GM19328 (cell line): Measurements from ENCODE around the gene SECISBP2.
A peak's percentile ranks its signal among the peaks of the same experiment; 100 is the strongest.
"Not testable (repeated sequence)": the region's sequence is repeated elsewhere in the genome, so short reads cannot be mapped to it uniquely, and the experiment has no call there.

Experiments used
- ATAC-seq: cut with Tn5 transposase; IDR thresholded peaks from one replicate; pipeline ENCODE4 v1.9.1; 2021; ENCODE audit warnings: mild to moderate bottlenecking, moderate library complexity; ENCODE audit not compliant: unreplicated experiment

Gene SECISBP2

GRCh38 chr9:89309166-89309565 is 9.1 kb upstream of the SECISBP2 start:
- no peak for ATAC-seq

GRCh38 chr9:89309608-89310474 is 8.5 kb upstream of the SECISBP2 start:
- ATAC-seq = no peak

GRCh38 chr9:89310475-89311345 is 7.6 kb upstream of the SECISBP2 start, which contains the start of gene CKS2:
Gene CKS2, plus strand, starts transcription at chr9:89311195. Its CDS starts 98 bp downstream, at chr9:89311293.
- peak; percentile 89 for ATAC-seq

DNA sequence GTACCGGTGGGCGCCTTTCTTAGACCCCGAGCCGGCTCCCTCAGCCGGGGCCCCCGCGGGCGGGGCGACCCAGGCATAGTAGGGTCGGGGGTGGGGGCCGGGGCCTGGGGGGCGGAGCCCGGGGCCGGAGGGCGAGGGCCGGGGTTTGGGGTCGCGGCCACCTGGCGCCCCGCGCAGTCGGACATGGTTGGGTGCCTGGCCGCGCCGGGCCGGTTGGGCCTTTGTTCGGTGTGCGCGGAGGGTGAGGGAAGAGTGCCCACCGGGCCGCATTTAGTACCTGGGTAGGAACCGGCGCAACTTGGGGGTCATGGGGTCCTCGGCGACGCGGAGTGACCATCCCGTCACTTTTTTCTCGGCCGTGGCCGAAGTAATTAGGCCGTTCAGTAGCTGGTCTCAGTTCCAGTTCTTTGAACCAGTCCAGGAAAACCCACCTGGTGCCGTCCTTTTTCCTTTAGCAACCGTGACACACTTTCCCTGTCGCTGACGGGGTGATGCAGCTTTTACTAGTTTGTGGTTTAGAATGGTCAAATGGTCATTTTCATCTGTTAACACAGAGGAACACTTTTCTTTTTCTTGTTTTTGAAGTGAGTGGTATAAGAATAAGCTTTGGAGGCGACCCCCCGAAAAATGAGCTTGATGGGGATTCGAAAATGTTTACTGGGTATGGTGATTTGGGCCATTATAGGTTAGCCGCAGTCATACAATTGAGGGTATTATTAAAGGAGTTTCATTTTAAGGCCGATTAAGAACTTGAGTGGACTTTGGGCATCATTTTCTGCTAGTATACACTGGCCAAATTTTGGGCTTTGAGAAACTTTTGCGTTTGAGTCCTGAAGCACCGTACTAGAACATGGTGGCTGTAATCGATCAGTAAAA is 6.7 kb upstream of the SECISBP2 start:
- ATAC-seq = no peak

- no peak for ATAC-seq
These were observed 6.1 kb upstream of the SECISBP2 start for GRCh38 chr9:89312222-89312571.

GRCh38 chr9:89313842-89314241 is 4.5 kb upstream of the SECISBP2 start:
- no peak for ATAC-seq

GRCh38 chr9:89314955-89315354 is 3.3 kb upstream of the SECISBP2 start:
- no peak for ATAC-seq

DNA sequence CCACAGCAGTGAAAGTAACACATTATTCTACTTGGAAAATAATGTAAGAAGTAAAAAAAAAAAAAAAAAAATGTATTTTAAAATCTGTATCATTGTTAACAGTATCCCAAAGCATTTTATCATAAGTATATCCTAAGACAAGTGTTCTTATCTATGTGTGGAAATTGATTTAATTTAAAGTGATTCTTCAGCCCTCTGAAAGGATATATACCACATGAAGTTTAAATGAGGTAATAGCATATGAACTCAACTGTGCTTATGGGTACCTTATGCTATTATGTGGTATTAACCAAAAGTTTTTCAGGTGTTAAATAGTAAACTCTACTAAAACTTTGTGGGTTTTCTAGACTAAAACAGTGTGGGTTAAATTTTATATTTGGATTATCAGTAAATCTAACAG is 2.8 kb upstream of the SECISBP2 start:
- no peak for ATAC-seq

GRCh38 chr9:89317282-89317681 is 1.0 kb upstream of the SECISBP2 start:
- no peak for ATAC-seq

DNA sequence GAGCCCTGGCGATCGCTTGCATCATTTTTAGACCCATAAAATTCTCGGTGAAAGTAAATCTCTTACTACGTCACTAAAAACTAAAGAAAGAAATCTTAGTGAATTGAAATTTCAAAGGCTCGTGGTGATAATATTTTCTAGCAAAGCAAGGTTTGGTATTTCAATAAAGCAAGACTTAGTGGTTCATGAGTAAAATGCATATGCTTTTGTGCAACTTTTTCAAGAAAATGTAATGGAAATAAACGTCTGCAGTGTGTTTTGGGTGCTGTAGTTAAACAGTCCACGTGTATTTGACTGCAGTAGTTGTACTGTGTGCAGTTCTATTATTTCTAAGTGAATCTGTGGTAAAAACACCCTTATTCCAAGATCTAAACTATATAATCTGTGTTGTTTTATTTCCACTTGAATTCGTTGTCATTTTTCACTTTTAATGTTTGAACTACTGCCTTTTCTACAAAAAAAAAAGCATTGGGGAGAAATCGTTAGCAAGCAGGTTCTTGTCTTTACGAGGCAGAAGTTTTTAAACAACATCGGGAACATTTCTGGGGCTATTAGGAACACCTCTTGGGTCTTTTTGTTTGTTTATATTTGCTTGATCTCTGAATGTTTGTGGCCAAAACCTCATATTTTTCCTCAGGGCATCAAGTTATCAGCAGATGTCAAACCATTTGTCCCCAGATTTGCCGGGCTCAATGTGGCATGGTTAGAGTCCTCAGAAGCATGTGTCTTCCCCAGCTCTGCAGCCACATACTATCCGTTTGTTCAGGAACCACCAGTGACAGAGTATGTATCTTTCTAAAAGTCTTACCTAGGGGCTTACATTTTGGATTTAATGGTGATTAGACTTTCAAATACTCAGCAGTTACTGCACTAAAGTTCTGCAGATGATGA is 960 bp downstream of the SECISBP2 start:
- no peak for ATAC-seq

DNA sequence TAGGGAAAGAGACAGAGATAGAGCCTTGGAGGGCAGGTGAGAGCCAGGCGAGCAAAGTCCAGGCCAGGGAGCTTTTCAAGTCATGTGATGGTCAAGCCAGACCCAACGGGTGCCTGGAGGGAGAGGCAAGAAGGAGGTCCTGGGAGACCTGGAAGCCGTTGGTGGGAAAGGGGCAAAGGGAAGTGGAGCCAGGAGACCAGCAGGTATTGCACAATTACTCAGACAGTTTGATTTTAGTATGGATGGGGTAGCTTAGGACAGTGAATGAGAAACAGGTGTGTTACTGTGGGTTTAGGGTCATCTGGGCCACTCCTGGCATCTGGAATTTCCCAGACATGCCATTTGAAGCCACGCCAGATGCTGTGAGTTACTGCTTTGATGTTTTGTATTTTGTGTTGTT is 5.1 kb downstream of the SECISBP2 start:
- ATAC-seq = no peak

GRCh38 chr9:89325733-89326132 is 7.4 kb downstream of the SECISBP2 start:
- no peak for ATAC-seq

- no peak for ATAC-seq
These were observed 9.8 kb downstream of the SECISBP2 start for GRCh38 chr9:89328064-89328463.

GRCh38 chr9:89329917-89330316 is 11.6 kb downstream of the SECISBP2 start:
- no peak for ATAC-seq

DNA sequence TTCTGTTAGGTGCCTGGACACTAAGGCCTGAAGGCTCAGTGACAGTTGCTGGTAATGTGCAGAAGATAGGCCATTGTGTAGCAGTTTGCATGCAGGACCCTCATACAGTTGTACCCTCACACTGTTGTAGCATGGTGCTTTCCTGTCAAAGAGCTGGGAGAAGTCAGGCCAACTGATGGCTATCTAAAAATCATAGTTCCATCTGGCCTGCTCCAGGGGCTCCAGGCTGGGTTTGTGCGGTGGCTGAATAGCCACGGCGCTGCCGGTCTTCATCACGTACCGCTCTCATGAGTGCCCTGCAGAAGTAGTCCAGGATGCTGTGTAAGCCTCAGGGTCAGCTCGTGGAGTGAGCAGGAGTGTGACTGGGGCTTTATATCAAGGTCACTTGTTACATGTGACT is 12.2 kb downstream of the SECISBP2 start:
- no peak for ATAC-seq

DNA sequence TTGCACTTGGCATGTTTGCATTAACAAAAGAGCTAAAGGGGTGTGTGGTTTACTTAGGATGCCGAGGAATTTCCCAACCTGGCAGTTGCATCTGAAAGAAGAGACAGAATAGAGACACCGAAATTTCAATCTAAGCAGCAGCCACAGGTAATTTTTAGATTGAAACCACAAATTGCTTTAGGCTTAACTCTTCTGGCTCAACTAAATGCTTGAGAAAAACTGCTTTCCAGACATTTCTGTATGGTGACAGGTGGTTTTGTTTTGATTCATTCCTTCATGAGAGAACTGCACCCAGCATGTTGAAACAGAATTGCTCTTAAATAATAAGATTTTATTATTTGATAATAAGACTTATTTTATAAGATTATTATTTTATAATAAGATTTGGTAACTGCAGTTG is 21.5 kb downstream of the SECISBP2 start:
- ATAC-seq = no peak

- ATAC-seq = no peak
These were observed 22.0 kb downstream of the SECISBP2 start for GRCh38 chr9:89340332-89340731.

DNA sequence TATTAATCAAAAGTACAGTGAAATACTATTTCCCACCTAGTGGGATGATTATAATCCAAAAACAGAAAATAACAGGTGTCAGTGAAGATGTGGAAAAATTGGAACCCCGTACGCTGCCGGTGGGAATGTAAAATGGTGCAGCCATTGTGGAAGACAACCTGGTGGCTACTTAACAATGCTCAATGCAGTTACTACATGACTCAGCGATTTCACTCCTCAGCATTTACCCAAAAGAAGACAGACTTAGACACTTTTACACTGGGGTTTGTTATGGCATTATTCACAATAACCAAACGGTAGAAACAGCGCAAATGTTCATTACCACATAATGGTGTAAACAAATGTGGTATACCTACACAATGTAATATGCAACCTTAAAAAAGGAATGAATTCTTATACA is 23.9 kb downstream of the SECISBP2 start:
- no peak for ATAC-seq

DNA sequence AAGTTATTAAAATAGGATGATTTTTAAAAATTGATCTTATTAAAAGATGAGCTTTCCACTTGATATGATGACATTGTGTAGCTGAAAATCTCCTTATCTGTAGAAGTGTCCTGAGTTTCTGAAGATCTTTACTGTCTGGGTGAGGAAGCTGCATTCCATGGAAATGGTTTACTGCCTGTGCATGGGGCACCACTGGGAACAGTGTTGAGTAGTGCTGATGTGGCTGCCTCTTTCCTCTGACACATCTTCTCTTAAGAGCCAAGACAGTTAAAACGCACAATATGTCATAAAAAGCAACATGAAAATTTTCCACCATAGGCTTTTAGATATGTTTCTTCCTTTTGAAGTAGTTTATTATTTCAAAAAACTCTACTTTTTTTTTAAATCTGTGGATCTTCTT is 24.6 kb downstream of the SECISBP2 start:
- ATAC-seq = no peak

- not testable (repeated sequence) for ATAC-seq
These were observed 25.5 kb downstream of the SECISBP2 start for GRCh38 chr9:89343812-89344211.
